NCI-H345 (cell line): ENCODE data around the gene PAPPA2.

Experiments used
- DNase-seq: peaks from one replicate; lab custom pipeline; 2025; lab: John Stamatoyannopoulos, UW

Gene PAPPA2

GRCh38 chr1:176803596-176803995 lies 340.6 kb downstream of the PAPPA2 start:
- no peak for DNase-seq

DNA sequence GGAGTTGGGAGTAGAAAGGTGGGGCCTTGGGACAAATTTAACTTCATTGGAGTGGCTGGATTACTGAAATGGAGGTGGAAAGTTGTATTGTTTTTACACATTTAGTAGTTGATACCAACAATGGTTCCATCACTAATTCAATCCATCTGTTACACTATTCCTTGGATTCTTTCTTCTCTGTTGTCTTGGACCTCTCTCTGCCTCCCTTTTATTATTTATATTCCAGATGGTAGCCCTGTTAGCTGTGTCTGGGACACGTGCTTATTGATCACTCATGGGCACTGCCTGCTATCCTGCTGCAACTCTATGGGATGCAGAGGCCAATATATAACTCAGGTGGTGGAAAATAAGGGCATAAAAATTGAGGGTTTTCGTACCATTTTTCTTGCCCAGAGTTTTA lies 346.3 kb downstream of the PAPPA2 start:
- no peak for DNase-seq

GRCh38 chr1:176811511-176812288 lies 348.7 kb downstream of the PAPPA2 start:
- DNase-seq, result no peak

- DNase-seq, result no peak
Observed at GRCh38 chr1:176815621-176816020, 352.6 kb downstream of the PAPPA2 start.

DNA sequence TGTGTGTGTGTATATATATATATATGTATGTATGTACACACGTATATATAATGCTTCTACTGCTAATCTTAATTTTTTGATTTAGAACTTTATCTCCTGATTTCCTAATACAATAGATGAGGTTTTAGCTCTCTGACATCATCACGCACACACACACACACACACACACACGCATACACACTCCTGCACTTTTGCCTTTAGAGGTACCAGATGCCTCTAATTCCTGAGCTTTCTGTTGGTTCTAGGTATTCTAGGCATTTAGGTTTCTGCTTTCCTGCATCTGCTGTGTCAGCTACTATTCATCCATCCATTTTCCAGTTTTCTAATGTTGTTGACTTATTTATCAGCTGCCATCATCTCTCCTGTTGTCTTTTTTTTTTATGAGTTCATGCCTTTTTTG lies 353.3 kb downstream of the PAPPA2 start:
- DNase-seq, result no peak

DNA sequence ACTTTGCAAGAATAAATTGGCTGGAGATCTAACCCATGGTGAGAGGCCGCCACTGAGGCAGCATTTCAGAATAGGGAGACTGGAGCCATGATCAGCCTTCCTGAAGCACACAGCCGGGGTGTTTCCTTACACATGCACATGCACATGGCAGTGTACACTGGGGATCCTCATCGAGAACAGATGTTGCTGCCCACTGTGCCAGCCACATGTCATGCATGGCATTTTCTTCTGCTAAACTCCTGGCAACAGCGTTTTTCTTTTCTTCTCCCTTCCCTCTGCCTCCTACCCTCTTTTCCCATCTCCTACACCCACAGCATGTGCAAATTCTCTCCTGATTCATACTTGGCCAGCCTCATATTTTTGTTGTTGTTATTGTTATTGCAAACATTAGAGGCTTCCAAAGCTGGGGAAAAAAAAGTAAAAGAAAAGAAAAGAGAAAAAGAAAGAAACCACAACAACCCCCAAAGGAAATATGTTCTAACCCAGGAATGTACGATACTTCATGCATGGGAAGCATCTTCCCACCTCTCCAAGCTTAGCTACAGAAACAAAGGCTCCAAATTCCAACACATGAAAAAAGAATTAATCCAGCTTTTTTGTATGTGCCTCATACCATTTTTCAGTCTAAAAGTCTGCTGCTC lies 357.5 kb downstream of the PAPPA2 start:
- no peak for DNase-seq

DNA sequence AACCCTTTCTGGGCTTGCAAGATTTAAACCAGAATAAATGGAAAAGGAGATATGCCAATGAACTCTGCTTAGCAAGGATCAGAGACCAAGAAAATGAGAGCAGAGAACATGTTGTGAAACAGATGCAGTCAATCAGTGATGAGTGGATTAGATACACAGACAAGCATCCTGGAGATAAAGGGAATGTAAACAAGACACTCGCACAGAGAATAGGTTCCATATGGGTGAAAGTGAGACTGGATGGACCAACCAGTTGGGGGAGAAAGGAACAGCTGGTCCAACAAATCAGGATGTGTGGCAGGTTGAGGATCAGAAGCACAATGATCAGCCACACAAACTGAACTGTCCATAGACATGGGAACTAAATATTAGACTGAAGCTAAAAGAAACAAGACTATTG lies 363.3 kb downstream of the PAPPA2 start:
- peak; percentile 83 for DNase-seq

- no peak for DNase-seq
Observed at GRCh38 chr1:176829261-176829660, 366.3 kb downstream of the PAPPA2 start.

GRCh38 chr1:176831150-176831549 lies 368.2 kb downstream of the PAPPA2 start:
- DNase-seq, result no peak

- no peak for DNase-seq
Observed at GRCh38 chr1:176837708-176838107, 374.7 kb downstream of the PAPPA2 start.

- no peak for DNase-seq
Observed at GRCh38 chr1:176838276-176838995, 375.5 kb downstream of the PAPPA2 start.

DNA sequence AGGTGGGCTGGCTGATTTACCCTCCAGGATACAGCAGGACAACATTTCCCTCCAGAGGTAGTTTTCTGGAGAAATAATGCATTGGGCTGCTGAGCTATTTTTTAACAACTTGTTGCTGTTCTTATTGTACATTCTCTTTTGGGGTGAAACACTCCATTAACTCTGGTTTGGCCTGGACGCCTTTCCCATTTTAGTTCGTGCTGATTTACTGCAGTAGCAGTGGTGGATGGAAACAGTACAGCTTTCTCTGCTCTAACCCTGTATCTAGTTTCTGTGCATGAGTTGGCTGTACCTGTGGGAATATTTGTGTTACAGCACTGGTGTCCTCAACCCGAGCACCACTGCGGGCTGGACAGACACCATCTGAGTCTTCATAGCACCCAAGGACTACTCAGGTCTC lies 376.2 kb downstream of the PAPPA2 start:
- no peak for DNase-seq

DNA sequence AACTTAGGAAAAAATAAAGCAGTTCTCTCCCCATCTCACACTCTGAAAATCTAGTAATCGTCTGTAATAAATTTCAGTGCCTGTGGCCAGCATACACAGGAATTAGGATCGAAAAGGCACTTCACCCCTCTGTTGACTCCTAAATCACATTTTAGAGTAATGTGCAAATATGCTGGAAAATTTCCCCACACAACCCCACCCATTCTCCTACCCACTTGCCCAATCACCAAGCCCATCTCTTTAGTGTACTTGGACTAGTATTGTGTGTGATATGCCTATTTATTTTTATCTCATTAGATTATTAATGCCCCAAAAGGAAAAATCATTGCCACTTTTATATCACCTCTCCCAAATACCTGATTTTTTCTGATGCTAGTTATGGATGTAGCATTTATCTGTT lies 378.3 kb downstream of the PAPPA2 start:
- DNase-seq, result no peak

- DNase-seq, result peak; percentile 34
Observed at GRCh38 chr1:176843352-176844297, 380.6 kb downstream of the PAPPA2 start.

DNA sequence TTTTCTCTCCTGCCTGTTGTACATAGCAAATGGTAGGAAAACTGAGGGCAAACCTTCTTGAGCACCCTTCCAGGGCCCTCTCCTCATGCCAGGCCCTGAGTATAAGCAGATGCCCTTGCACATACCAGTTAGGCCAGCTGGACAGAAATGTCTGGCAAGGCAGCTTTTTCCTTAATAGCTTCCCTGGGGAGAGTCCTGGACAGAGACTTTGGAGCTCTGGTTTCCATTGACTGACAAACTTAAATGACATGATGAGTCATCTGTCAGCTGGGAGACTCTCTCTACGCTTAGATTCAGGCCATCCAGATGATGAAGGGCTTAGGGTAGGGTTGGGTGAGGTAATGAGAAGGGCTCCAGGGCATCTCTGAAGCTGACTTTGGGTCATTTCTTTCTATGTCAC lies 384.1 kb downstream of the PAPPA2 start:
- DNase-seq, result no peak

GRCh38 chr1:176849281-176849680 lies 386.3 kb downstream of the PAPPA2 start:
- no peak for DNase-seq

GRCh38 chr1:176850871-176851270 lies 387.9 kb downstream of the PAPPA2 start:
- no peak for DNase-seq

DNA sequence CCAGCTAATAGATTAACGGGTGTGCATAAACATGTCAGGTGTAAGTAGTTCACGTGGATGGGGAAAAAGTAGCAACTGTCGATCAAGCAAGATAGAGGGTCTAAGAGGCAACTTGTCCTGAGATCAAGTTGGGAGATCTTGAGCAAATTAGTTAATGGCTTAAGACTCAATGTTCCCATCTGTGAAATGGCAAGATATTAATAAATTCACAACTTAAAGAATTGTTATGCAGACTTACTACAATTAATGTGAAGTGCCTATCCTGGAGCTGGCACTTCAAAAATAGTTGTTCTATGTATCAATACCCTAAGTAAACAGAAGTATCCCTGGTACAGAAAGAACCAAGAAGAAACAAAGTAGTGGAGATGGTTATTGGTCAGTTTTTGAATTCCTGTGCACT lies 389.1 kb downstream of the PAPPA2 start:
- DNase-seq, result no peak

- no peak for DNase-seq
Observed at GRCh38 chr1:176853503-176853902, 390.5 kb downstream of the PAPPA2 start.

DNA sequence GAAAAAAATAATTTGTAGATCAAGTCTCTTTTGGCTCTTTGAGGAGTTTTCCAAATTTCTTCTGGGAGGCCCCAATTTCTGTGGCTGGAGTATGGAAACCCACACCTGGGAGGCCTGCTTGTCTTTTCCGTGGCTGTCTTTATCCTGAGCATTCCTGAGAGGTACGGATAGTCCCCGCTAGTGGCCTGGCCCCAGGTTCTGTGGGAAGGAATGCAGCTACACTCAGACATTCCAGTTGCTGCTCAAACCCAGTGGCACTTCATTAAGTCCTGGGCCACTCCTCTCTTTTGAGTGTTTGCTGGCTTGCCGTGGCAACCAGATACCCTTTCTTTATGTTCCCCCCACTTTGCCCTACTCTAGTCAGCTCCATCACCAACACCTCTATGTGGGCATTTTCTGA lies 391.1 kb downstream of the PAPPA2 start:
- no peak for DNase-seq

GRCh38 chr1:176854758-176855745 lies 392.1 kb downstream of the PAPPA2 start:
- DNase-seq, result peak; percentile 44
